Measurements from ENCODE around the gene MSI2.

DNA sequence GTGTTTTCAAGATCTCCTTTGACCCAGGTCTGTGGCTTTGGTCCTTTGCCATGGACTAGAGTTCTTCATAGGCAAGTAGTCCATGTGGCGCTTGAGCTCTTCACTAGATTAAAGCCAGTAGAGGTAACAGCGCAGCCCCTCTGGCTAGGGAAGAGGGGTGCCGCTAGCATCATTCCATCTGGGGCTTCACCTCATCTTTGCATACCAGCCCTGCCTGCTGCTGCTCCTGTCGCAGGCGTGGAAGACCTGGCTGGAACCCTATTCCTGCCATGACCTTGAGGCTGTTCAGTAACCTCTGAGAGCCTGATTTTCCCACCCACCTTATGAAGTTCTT lies 198.4 kb downstream of the MSI2 start:
- TF ChIP-seq, protein P1, sequence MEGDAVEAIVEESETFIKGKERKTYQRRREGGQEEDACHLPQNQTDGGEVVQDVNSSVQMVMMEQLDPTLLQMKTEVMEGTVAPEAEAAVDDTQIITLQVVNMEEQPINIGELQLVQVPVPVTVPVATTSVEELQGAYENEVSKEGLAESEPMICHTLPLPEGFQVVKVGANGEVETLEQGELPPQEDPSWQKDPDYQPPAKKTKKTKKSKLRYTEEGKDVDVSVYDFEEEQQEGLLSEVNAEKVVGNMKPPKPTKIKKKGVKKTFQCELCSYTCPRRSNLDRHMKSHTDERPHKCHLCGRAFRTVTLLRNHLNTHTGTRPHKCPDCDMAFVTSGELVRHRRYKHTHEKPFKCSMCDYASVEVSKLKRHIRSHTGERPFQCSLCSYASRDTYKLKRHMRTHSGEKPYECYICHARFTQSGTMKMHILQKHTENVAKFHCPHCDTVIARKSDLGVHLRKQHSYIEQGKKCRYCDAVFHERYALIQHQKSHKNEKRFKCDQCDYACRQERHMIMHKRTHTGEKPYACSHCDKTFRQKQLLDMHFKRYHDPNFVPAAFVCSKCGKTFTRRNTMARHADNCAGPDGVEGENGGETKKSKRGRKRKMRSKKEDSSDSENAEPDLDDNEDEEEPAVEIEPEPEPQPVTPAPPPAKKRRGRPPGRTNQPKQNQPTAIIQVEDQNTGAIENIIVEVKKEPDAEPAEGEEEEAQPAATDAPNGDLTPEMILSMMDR (IDR thresholded peaks at IDR 0.05) = no peak
- TF ChIP-seq POLR2A (IDR thresholded peaks at IDR 0.05) (no peak), POLR2AphosphoS5 (IDR thresholded peaks at IDR 0.05) (no peak)
